A673 (cell line): ENCODE measurements around the gene MPPED2. TPM values are rescaled to one million over a fixed set of nuclear protein-coding genes. Genes with fewer than 3 reads are reported as not detected.

Source experiments
- BruUV-seq: library from RNA; stranded (reverse); fragments of 400-500 nt; replicated peaks from 2 replicates; lab custom pipeline; 2021; lab: Mats Ljungman, UMichigan
- CTCF ChIA-PET: fragments of 300-600 bp; sonication (Branson Sonifier 250); formaldehyde crosslinking; loops from one replicate; lab custom pipeline; 2022; ENCODE audit warnings: antibody characterized with exemption; lab: Charles Lee
- POLR2A ChIA-PET: fragments of 300-600 bp; sonication (Branson Sonifier 250); formaldehyde crosslinking; loops from one replicate; lab custom pipeline; 2022; ENCODE audit warnings: antibody characterized with exemption; ENCODE audit not compliant: low non-redundant PET; lab: Charles Lee
- DNase-seq: peaks from one replicate; pipeline ENCODE4 v3.0.0-alpha.2; 2015; ENCODE audit warnings: low spot score
- H3K27ac ChIP-seq: fragments of 200-600 bp; sonication (generic); 2 replicates; pipeline ENCODE4 v1.5.1; 2016; ENCODE audit warnings: mixed run types, low read depth, mild to moderate bottlenecking, mixed read lengths, antibody characterized with exemption, low read length; ENCODE audit not compliant: poor library complexity, severe bottlenecking
- H3K27me3 ChIP-seq: fragments of 200-600 bp; sonication (generic); replicated peaks from 2 replicates; pipeline ENCODE4 v1.6.1; 2017; ENCODE audit warnings: mixed run types, low read depth, mild to moderate bottlenecking, mixed read lengths, antibody characterized with exemption, low read length; ENCODE audit not compliant: insufficient read depth, poor library complexity
- H3K36me3 ChIP-seq: fragments of 200-600 bp; sonication (generic); 2 replicates; pipeline ENCODE4 v1.6.1; 2016; ENCODE audit warnings: mixed run types, mild to moderate bottlenecking, mixed read lengths, antibody characterized with exemption, low read length; ENCODE audit not compliant: insufficient read depth, poor library complexity, severe bottlenecking
- H3K4me1 ChIP-seq: fragments of 200-600 bp; sonication (generic); 2 replicates; pipeline ENCODE4 v1.6.1; 2017; ENCODE audit warnings: mixed run types, mild to moderate bottlenecking, mixed read lengths, antibody characterized with exemption, low read length; ENCODE audit not compliant: insufficient read depth, poor library complexity, severe bottlenecking
- H3K4me3 ChIP-seq: fragments of 200-600 bp; sonication (generic); 2 replicates; pipeline ENCODE4 v1.5.1; 2016; ENCODE audit warnings: low read depth, mixed run types, mild to moderate bottlenecking, mixed read lengths, low read length; ENCODE audit not compliant: poor library complexity, severe bottlenecking
- H3K9me3 ChIP-seq: fragments of 200-600 bp; sonication (generic); 2 replicates; pipeline ENCODE4 v1.6.1; 2016; ENCODE audit warnings: mixed run types, low read depth, mild to moderate bottlenecking, mixed read lengths, antibody characterized with exemption, low read length; ENCODE audit not compliant: poor library complexity, severe bottlenecking
- CTCF ChIP-seq: fragments of 300-800, 200-600 bp; sonication (generic); conservative IDR thresholded peaks from 2 replicates; pipeline ENCODE4 v1.5.1; 2017; ENCODE audit warnings: low read depth, mild to moderate bottlenecking, antibody characterized with exemption, low read length, moderate library complexity, mixed read lengths
- EZH2 ChIP-seq: fragments of 200-600 bp; sonication (generic); IDR thresholded peaks from 2 replicates; pipeline ENCODE4 v1.6.1; 2017; ENCODE audit warnings: borderline replicate concordance, low read depth, mild to moderate bottlenecking, mixed read lengths, antibody characterized with exemption, low read length; ENCODE audit not compliant: poor library complexity, severe bottlenecking
- intact Hi-C: fragments of 100-400 bp; cut with micrococcal nuclease; formaldehyde crosslinking; loops from one replicate; pipeline ENCODE4 v1.10.0; 2022; ENCODE audit not compliant: unreplicated experiment
- total RNA-seq: library from RNA; stranded (reverse); gene quantifications from 2 replicates; pipeline ENCODE4 v1.2.3, GENCODE V29; 2021

MPPED2 gene
- total RNA-seq, 1 experiment from 2014 or later, result 2.0 TPM

- no peak overlapping the region for H3K27ac ChIP-seq
Observed at GRCh38 chr11:30471244-30471643, 114.9 kb downstream of the MPPED2 start.

GRCh38 chr11:30468881-30469280, 117.3 kb downstream of the MPPED2 start:
- Histone ChIP-seq H3K27me3 (no peaks in the 10 kb centered on the region), H3K4me1 (no peaks in the 10 kb centered on the region), H3K27ac (no peak overlapping the region), H3K4me3 (no peak overlapping the region), H3K9me3 (no peaks in the 10 kb centered on the region), H3K36me3 (no peaks in the 10 kb centered on the region)
- no peak for TF ChIP-seq EZH2
- TF ChIP-seq CTCF, result no peak
- no peak for DNase-seq
- POLR2A ChIA-PET, result no interaction called here
- no TSS peak for BruUV-seq
- intact Hi-C loops, result no loop called here
- CTCF ChIA-PET, result no interaction called here

More at GRCh38 chr11:30471244-30471643, 114.9 kb downstream of the MPPED2 start:
- H3K36me3 ChIP-seq, result no peaks in the 10 kb centered on the region
- H3K27me3 ChIP-seq, result no peaks in the 10 kb centered on the region
- DNase-seq, result no peak
- POLR2A ChIA-PET, result no interaction called here
- no peak for TF ChIP-seq CTCF
- TF ChIP-seq EZH2, result no peak
- CTCF ChIA-PET, result no interaction called here
- intact Hi-C loops, result no loop called here
- H3K4me3 ChIP-seq, result no peak overlapping the region
- H3K9me3 ChIP-seq, result no peaks in the 10 kb centered on the region
- no peaks in the 10 kb centered on the region for H3K4me1 ChIP-seq
- BruUV-seq, result no TSS peak

- Histone ChIP-seq H3K27me3 (peaks cover 5% of the 10 kb centered on the region), H3K27ac (no peak overlapping the region), H3K9me3 (no peaks in the 10 kb centered on the region), H3K4me1 (no peaks in the 10 kb centered on the region), H3K4me3 (no peak overlapping the region), H3K36me3 (no peaks in the 10 kb centered on the region)
- no TSS peak for BruUV-seq
- ChIA-PET POLR2A (no interaction called here), CTCF (no interaction called here)
- no peak for DNase-seq
- no peak for TF ChIP-seq CTCF
- intact Hi-C loops, result no loop called here
Observed at GRCh38 chr11:30467176-30467575, 119.0 kb downstream of the MPPED2 start.
